K562 (cell line): ENCODE data around the gene GSTM1. TPM values are rescaled to one million over a fixed set of nuclear protein-coding genes. Genes with fewer than 3 reads are reported as not detected.
A peak's percentile ranks its signal among the peaks of the same experiment; 100 is the strongest.

Experiments used
- ARID1B ChIP-seq: fragments of 450-650 bp; IDR thresholded peaks from 2 replicates; pipeline ENCODE4 v1.6.1; 2016; ENCODE audit warnings: antibody characterized with exemption, mild to moderate bottlenecking, inconsistent platforms
- BRD4 ChIP-seq: fragments of 200-600 bp; sonication (generic); IDR thresholded peaks from 2 replicates; pipeline ENCODE4 v1.6.1; 2017; ENCODE audit warnings: inconsistent platforms
- BRF1 ChIP-seq: IDR thresholded peaks from 3 replicates; pipeline ENCODE4 v1.6.1; 2011; ENCODE audit warnings: borderline replicate concordance, mild to moderate bottlenecking; ENCODE audit not compliant: insufficient read length; ENCODE audit errors: extremely low read depth
- CREM ChIP-seq: IDR thresholded peaks from 2 replicates; pipeline ENCODE4 v1.6.1; 2014; ENCODE audit warnings: antibody characterized with exemption, low read depth
- ETS2 ChIP-seq: IDR thresholded peaks from 2 replicates; pipeline ENCODE4 v1.6.1; 2016; ENCODE audit warnings: borderline replicate concordance, missing genetic modification characterization, mild to moderate bottlenecking, moderate library complexity, missing compliant biosample characterization; ENCODE audit not compliant: poor library complexity, severe bottlenecking
- NRF1 ChIP-seq, 2 experiments: fragments of 450-650 bp; IDR thresholded peaks in 1 of 2; conservative IDR thresholded peaks in 1 of 2; 2 replicates each; pipeline ENCODE4 v1.6.1; 2014; ENCODE audit warnings: mild to moderate bottlenecking in 2 of 2
- PHF8 ChIP-seq: fragments of 200-600 bp; sonication (generic); IDR thresholded peaks from 2 replicates; pipeline ENCODE4 v1.6.1; 2012; ENCODE audit warnings: mixed run types, mild to moderate bottlenecking, inconsistent platforms, low read length, moderate library complexity, borderline replicate concordance
- RB1 ChIP-seq: fragments of 450-650 bp; IDR thresholded peaks from 2 replicates; pipeline ENCODE4 v1.6.1; 2017; ENCODE audit warnings: low read depth, mild to moderate bottlenecking
- SMAD3 ChIP-seq: fragments of 450-650 bp; formaldehyde crosslinking; conservative IDR thresholded peaks from 2 replicates; pipeline ENCODE4 v1.4.0; 2020; ENCODE audit warnings: mild to moderate bottlenecking
- TRIM28 ChIP-seq: fragments of 450-650 bp; IDR thresholded peaks from 2 replicates; pipeline ENCODE4 v1.6.1; 2017
- ZFP30 ChIP-seq: fragments of 250-450 bp; sonication (Bioruptor Pico); IDR thresholded peaks from 2 replicates; pipeline ENCODE4 v1.8.0; 2022; ENCODE audit warnings: moderate library complexity, mild to moderate bottlenecking, inconsistent platforms, borderline replicate concordance
- ZFX ChIP-seq: sonication (generic); formaldehyde crosslinking; IDR thresholded peaks from 2 replicates; pipeline ENCODE4 v1.8.0; 2022; ENCODE audit warnings: mild to moderate bottlenecking, missing genetic modification reagents, moderate library complexity
- ZNF165 ChIP-seq: fragments of 250-450 bp; sonication (Bioruptor Pico); IDR thresholded peaks from 2 replicates; pipeline ENCODE4 v1.4.0; 2020; ENCODE audit warnings: borderline replicate concordance
- ZNF212 ChIP-seq: fragments of 450-650 bp; formaldehyde crosslinking; IDR thresholded peaks from 2 replicates; pipeline ENCODE4 v1.4.0; 2020; ENCODE audit warnings: mild to moderate bottlenecking
- ZNF551 ChIP-seq: fragments of 250-450 bp; sonication (Bioruptor Pico); IDR thresholded peaks from 2 replicates; pipeline ENCODE4 v1.5.0; 2021; ENCODE audit warnings: mild to moderate bottlenecking, moderate library complexity
- ZNF766 ChIP-seq: fragments of 200-800 bp; sonication (Bioruptor generic); conservative IDR thresholded peaks from 2 replicates; pipeline ENCODE4 v1.6.1; 2016; ENCODE audit warnings: missing genetic modification characterization, missing compliant biosample characterization
- polyA plus RNA-seq, 8 experiments: library from polyadenylated mRNA; depleted of rRNA in 4 of 8; stranded (reverse) in 5 of 8; unstranded in 3 of 8; fragments of >200 nt; fragmentation: Nextera tagmentation in 2 of 8; fragmentation: Illumina TruSeq in 1 of 8; extraction: Ambion mirVana in 2 of 8; extraction: Trizol in 1 of 8; gene quantifications; 2 replicates each; pipeline versions ENCODE4 v1.2.1 to v1.2.3, GENCODE V29; 2011 to 2014; ENCODE audit warnings: inconsistent platforms in 1 of 8, missing spikeins in 1 of 8
- total RNA-seq, 7 experiments: library from RNA; depleted of rRNA in 6 of 7; stranded (reverse); fragments of >200 nt in 6 of 7; fragmentation: Illumina TruSeq in 2 of 7; extraction: Trizol in 2 of 7; gene quantifications; 2 replicates each; pipeline versions ENCODE4 v1.2.1 to v1.2.3, GENCODE V29; 2011 to 2021; ENCODE audit warnings: low replicate concordance in 1 of 7
- TF ChIP-seq, protein P1 (sequence below): IDR thresholded peaks from 2 replicates; pipeline ENCODE4 v1.6.1; 2011; ENCODE audit warnings: borderline replicate concordance, low read depth, mild to moderate bottlenecking, moderate library complexity, low read length; ENCODE audit not compliant: insufficient read depth, poor library complexity, severe bottlenecking
- TF ChIP-seq, protein P2 (sequence below): fragments of 250-450 bp; sonication (Bioruptor Pico); IDR thresholded peaks from 2 replicates; pipeline ENCODE4 v1.4.0; 2020; ENCODE audit warnings: borderline replicate concordance

Gene GSTM1
- total and polyA plus RNA-seq, 9 of the 15 experiments (the other 6 are each of a cell fraction or from before 2014, with no cell fraction given) = not detected

DNA sequence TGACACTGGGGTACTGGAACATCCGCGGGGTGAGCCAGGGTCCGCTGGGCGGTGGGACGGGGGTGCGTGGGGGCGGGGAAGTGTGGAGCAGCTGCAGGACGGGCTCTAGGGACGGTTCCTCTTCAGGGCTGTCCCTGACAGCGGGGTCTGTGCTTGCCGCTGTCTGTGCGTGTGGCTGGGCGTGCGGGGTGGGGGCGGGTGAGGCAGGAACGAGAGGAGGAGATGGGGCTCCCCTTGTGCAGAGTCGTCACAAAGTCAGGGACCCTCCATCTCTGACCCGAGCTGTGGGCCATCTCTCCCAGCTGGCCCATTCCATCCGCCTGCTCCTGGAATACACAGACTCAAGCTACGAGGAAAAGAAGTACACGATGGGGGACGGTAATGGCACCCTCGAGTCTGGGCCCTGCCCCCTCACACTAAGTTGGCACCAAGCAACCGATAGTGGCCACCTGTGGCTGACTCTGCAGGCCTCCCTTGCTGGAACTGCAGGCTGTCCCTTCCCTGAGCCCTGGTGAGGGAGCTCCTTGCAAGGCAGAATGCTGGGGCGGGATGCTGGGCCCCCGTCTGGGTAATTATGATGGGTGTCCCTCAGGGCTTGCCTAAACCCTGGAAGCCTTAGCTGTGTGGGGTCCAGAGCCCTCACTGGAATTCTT is 19.4 kb upstream of the GSTM1 start (continued):
- TF ChIP-seq ZNF551 (CRISPR knock-in tag) (no peak), RB1 (no peak), PHF8 (peak; percentile 22; the same call in 1 of the 2 replicates), SMAD3 (CRISPR knock-in tag) (no peak), TRIM28 (no peak), CREM (0 out of 2 replicates have a peak, but pooled peaks have one; percentile 0), ARID1B (no peak), ZNF766 (CRISPR knock-in tag) (no peak), BRD4 (no peak), ETS2 (tag) (no peak), ZFX (CRISPR knock-in tag) (0 out of 2 replicates have a peak, but pooled peaks have one; percentile 7), ZFP30 (no peak), NRF1 (conservative IDR thresholded peaks at IDR 0.05 in 1 of 2, IDR thresholded peaks at IDR 0.05 in 1 of 2) (0 out of 4 replicates have a peak, but pooled peaks of 1 of the 2 experiments have one; percentile 1), ZNF212 (CRISPR knock-in tag) (no peak), BRF1 (no peak), ZNF165 (no peak)
- TF ChIP-seq, protein P1, sequence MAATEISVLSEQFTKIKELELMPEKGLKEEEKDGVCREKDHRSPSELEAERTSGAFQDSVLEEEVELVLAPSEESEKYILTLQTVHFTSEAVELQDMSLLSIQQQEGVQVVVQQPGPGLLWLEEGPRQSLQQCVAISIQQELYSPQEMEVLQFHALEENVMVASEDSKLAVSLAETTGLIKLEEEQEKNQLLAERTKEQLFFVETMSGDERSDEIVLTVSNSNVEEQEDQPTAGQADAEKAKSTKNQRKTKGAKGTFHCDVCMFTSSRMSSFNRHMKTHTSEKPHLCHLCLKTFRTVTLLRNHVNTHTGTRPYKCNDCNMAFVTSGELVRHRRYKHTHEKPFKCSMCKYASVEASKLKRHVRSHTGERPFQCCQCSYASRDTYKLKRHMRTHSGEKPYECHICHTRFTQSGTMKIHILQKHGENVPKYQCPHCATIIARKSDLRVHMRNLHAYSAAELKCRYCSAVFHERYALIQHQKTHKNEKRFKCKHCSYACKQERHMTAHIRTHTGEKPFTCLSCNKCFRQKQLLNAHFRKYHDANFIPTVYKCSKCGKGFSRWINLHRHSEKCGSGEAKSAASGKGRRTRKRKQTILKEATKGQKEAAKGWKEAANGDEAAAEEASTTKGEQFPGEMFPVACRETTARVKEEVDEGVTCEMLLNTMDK = no peak
- TF ChIP-seq, protein P2, sequence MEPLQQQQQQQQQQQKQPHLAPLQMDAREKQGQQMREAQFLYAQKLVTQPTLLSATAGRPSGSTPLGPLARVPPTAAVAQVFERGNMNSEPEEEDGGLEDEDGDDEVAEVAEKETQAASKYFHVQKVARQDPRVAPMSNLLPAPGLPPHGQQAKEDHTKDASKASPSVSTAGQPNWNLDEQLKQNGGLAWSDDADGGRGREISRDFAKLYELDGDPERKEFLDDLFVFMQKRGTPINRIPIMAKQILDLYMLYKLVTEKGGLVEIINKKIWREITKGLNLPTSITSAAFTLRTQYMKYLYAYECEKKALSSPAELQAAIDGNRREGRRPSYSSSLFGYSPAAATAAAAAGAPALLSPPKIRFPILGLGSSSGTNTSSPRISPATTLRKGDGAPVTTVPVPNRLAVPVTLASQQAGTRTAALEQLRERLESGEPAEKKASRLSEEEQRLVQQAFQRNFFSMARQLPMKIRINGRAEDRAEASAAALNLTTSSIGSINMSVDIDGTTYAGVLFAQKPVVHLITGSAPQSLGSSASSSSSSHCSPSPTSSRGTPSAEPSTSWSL (CRISPR knock-in tag) = no peak
